Suppressor macrophage treated with lipopolysaccharide for 1 hour (primary cell): Measurements from ENCODE around the gene ATG5.

Experiments used
- DNase-seq, 3 donors: peaks; one replicate each; pipeline ENCODE4 v3.0.0-alpha.2; 2020 to 2022

ATG5 gene

GRCh38 chr6:106216527-106216926, 109.0 kb downstream of the ATG5 start:
- DNase-seq: peak in 2 of 3 donors; percentile 24 to 31

GRCh38 chr6:106215608-106216007, 110.0 kb downstream of the ATG5 start:
- no peak for DNase-seq

- peak; percentile 7 to 44 (median 40) for DNase-seq
These were observed 111.0 kb downstream of the ATG5 start for GRCh38 chr6:106214531-106214930.

- DNase-seq: no peak
These were observed 111.8 kb downstream of the ATG5 start for GRCh38 chr6:106213660-106214289.

- no peak for DNase-seq
These were observed 113.0 kb downstream of the ATG5 start for GRCh38 chr6:106212576-106212975.

- DNase-seq: no peak
These were observed 118.7 kb downstream of the ATG5 start for GRCh38 chr6:106206905-106207304.

GRCh38 chr6:106204961-106205360, 120.6 kb downstream of the ATG5 start:
- DNase-seq: no peak

- peak in 2 of 3 donors; percentile 26 to 31 for DNase-seq
These were observed 125.6 kb downstream of the ATG5 start for GRCh38 chr6:106199998-106200397.

- DNase-seq: no peak
These were observed 126.2 kb downstream of the ATG5 start for GRCh38 chr6:106199331-106199730.

GRCh38 chr6:106197441-106197840, 128.1 kb downstream of the ATG5 start:
- DNase-seq: no peak

- DNase-seq: peak in 2 of 3 donors; percentile 24 to 46
These were observed 130.3 kb downstream of the ATG5 start for GRCh38 chr6:106194949-106195921.

- no peak for DNase-seq
These were observed 132.7 kb downstream of the ATG5 start for GRCh38 chr6:106192824-106193223.

- no peak for DNase-seq
These were observed 137.3 kb downstream of the ATG5 start for GRCh38 chr6:106188104-106188794.

GRCh38 chr6:106187424-106187982, 138.1 kb downstream of the ATG5 start:
- DNase-seq: no peak

- DNase-seq: no peak
These were observed 138.8 kb downstream of the ATG5 start for GRCh38 chr6:106186714-106187113.

GRCh38 chr6:106186172-106186571, 139.4 kb downstream of the ATG5 start:
- no peak for DNase-seq

GRCh38 chr6:106185615-106186014, 139.9 kb downstream of the ATG5 start:
- no peak for DNase-seq

GRCh38 chr6:106184629-106185028, 140.9 kb downstream of the ATG5 start:
- DNase-seq: peak in 2 of 3 donors; percentile 19 to 41

GRCh38 chr6:106183430-106183829, 142.1 kb downstream of the ATG5 start:
- DNase-seq: no peak

- no peak for DNase-seq
These were observed 143.1 kb downstream of the ATG5 start for GRCh38 chr6:106182455-106182854.

GRCh38 chr6:106181664-106182418, 143.7 kb downstream of the ATG5 start:
- DNase-seq: peak in 2 of 3 donors; percentile 27 to 33

GRCh38 chr6:106180208-106180607, 145.4 kb downstream of the ATG5 start:
- DNase-seq: no peak
